ENCODE data around the gene PRF1.
"Not testable (repeated sequence)": the region's sequence is repeated elsewhere in the genome, so short reads cannot be mapped to it uniquely, and the experiment has no call there.

PRF1 gene

DNA sequence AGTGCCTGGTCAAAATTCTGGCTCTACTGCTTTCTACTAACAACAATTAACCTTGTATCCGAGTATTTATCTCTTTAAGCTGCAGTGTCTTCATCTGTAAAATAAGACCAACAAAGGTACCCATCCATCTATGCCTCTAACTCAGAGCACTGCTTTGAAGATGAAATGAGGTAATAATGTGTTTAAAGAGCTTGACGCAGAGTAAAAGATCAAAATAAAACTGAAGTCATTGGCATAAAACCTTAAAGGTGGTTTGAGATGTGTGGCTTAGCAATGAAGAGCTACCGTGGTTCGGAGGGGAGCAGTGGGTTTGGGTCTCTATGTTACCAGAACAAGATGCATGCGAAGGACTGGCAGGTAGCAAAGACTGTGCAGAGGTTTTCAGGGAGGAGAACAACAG, 16.1 kb upstream of the PRF1 start:
- DNase-seq (ENCODE audit: extremely low spot score, insufficient read length, low read depth) (no peak), FAIRE-seq (peak; percentile 12)

DNA sequence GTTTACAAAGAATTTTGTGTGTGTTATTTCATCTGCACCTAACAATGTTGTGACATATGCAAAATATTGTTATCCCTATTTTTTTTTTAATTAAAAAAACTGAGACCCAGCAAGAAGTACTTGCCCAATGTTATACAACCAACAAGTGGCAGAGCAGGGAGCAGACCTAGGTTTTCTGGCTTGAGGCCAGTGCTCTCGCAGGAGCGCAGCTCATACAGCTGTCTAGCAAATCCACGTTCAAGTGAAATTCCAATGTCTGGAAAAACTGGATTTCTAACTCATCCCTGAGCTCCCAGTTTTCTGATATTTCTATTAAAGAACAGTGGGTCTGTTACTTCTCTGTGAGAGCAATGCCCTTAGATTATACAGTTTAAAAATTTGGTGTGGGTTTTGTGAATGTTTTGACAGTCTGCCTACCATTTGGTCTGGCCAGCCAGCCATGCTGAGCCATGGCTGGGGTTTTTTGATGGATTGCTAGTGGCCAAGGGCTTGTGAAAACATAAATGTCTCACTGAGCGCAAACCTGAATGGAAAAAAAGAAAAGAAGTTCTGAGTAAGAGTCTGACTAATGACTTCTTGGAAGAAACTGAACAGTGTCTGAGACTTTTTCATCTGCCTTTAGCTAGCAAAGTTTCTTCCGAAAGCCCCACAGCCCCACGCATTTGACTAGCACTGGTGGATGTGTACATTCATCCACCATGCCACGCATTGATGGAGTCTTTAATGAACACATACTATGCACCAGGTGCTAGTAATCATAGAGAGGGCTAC, 15.4 kb upstream of the PRF1 start:
- DNase-seq (ENCODE audit: extremely low spot score, insufficient read length, low read depth) (no peak), FAIRE-seq (no peak)

DNA sequence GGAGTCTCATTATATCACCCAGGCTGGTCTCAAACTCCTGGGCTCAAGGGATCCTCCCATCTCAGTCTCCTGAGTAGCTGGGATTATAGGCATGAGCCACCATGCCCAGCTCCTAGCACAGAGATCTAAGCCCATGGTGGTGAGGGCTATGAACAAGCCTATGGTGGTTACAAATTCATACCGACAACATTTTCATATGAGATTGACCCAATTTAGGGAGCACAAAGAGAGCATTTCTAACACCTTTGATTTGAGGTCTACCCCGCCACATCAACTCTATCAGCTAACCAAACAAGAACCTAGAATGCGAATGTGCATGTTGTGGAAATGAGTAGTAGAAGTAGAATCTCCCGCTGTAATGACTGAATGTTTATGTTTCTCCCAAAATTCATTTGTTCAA, 14.2 kb upstream of the PRF1 start:
- no peak for FAIRE-seq
- DNase-seq (ENCODE audit: extremely low spot score, insufficient read length, low read depth): no peak

DNA sequence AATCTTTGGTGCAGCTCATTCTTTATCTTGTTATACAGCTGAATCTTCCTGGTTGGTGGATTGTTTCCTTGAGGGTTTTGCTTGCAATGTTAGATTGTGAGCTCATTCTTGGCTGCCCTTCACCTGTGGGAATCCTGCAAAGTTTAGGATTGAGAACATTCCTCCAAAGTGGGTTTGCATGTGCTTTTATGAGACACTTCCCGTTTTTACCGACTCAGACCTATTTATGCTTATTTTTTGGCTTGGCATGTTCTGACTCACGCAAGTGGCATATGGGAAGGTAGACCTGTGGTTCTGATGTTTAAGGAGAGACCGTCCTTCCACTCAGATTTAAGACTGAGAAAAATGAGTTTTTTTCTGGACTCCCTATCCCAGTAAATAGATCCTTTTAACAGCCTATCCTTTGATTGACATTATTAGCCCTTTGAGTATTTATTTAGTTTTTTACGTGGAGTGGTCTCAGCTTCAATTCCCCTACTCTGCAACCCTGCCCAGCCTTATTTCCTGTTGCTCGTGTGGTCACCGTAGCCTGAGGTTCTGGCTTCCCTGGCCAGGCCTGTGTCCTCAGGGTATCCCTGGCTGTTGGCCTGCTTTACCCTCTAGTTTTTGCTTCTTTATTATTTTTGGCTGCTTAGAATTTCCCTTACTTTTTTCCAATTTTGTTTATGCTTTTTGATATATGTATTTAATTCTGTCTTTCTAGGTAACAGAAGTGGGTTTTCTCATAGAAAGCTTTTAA, 13.4 kb upstream of the PRF1 start:
- no peak for FAIRE-seq

DNA sequence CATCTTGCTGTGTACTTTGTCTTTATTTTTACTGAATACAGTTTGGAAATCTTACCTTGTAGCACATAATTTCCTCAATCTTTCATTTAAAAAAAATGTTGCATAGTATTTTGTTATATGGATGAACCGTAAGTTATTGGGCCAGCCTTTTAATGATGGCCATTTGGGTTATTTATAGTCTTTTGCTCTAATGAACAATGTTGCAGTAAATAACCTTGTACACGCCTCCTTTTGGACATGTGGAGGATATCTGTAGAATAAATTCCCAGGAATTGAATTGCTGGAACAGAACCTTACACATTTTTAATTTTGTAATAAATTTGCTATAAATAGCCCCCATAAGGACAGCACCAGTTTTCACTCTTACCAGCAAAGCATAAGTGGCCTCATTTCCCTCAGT, 12.7 kb upstream of the PRF1 start:
- FAIRE-seq: no peak
- no peak for DNase-seq (ENCODE audit: extremely low spot score, insufficient read length, low read depth)

More for the DNA sequence above, 13.4 kb upstream of the PRF1 start:
- DNase-seq (ENCODE audit: extremely low spot score, insufficient read length, low read depth): no peak

DNA sequence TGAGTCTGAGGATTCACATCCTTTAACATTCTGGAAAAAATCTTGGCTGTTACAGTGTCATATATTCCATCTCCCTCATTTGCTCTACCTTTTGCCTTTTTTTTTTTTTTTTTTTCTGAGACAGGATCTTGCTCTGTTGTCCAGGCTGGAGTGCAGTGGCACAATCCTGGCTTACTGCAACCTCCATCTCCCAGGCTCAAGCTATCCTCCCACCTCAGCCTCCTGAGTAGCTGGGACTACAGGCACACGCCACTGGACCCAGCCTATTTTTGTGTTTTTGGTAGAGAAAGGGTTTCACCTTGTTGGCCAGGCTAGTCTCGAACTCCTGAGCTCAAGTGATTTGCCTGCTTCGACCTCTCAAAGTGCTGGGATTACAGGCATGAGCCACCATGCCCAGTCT, 11.8 kb upstream of the PRF1 start:
- DNase-seq (ENCODE audit: extremely low spot score, insufficient read length, low read depth); FAIRE-seq: not testable (repeated sequence)

DNA sequence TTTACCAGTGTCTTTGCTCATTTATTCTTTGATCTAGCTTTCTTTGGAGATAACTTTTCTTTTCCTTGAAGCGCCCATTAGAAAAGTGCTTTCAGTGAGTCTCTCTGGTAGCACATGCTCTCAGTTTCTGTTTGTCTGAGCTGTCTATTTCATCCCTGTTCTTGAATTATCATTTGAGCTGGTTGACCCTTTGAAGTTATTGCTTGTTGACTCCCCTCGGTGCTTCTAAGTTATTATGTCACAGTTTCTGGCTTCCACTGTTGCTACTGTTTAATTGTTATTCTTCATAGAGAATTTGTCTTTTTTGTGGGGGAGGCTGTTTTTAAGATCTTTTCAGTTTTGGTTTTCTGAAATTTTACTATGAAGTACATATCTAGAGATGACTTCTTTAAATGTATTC, 11.4 kb upstream of the PRF1 start:
- no peak for FAIRE-seq
- no peak for DNase-seq (ENCODE audit: extremely low spot score, insufficient read length, low read depth)

DNA sequence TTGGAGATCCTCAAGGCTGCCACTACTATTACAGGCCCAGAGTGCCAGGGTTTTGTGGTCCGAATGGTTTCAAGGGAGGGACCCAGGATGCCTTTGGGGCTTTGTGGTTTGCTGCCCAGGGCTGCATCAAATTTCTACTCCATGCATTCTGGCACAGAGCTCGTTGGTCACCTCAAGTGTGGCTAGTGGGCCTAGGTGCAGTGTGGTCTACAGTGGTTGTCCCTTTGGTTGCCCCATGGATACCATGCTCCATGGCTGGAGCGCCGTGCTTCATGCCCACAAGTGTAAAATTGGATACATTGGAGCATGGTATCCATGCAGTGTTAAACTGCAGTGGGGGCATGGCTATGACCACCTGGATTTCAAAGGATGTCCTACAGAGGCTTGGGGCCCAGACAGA, 5.4 kb upstream of the PRF1 start:
- FAIRE-seq: no peak

DNA sequence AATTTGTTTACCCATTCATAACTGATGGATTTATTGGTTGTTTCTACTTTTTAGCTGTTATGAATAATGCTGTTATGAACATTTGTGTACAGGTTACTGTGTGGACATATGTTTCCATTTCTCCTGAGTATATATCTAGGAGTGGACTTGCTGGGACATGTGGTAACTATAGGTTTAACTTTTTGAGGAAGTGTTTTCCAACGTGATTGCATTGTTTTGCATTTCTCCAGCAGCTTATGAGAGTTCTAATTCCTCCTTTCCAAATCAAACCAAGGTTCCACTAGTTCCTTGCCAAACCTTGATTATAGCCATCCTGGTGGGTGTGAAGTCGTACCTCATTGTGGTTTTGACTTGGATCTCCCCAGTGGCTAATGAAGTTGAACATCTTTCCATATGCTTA, 2.6 kb upstream of the PRF1 start:
- no peak for DNase-seq (ENCODE audit: extremely low spot score, insufficient read length, low read depth)
- FAIRE-seq: no peak

More for the DNA sequence above, 5.4 kb upstream of the PRF1 start:
- DNase-seq (ENCODE audit: extremely low spot score, insufficient read length, low read depth): no peak

DNA sequence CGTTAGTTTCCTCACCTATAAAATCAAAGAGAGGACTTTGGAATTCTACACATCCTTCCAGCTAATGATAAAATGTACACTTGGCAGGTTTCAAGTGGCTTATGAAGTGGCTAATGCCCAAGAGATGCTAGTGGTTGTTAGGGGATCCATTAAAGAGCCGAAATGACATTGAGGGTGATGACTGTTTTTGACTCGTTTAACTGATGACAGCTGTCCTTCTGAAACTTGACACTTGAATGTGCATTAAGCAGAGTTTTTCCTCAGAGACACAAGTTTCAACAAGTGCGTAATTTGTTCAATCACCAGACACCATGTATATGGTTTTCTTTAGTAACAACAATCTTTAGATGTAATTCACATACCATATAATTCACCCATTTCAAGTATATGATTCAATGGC, 1.6 kb upstream of the PRF1 start:
- no peak for FAIRE-seq

DNA sequence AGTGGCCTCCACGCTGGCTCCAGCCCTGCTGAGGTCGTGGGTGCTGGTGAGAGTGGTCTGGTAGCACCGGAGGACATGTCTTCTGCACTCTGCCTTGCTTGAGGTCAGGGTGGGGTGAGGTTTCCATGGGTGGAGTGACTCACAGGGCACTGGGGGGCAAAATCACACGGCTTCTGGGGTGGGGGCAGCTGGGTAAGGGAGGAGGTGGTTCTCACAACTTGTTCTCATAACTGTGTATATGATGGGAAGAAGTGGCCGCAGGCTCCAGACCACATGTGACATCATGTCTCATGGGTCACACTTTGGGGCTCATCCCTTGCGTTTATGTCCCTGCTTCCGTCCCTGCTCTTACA, 884 bp upstream of the PRF1 start:
- DNase-seq (ENCODE audit: extremely low spot score, insufficient read length, low read depth) (no peak), FAIRE-seq (no peak)

More for the DNA sequence above, 1.6 kb upstream of the PRF1 start:
- no peak for DNase-seq (ENCODE audit: extremely low spot score, insufficient read length, low read depth)

DNA sequence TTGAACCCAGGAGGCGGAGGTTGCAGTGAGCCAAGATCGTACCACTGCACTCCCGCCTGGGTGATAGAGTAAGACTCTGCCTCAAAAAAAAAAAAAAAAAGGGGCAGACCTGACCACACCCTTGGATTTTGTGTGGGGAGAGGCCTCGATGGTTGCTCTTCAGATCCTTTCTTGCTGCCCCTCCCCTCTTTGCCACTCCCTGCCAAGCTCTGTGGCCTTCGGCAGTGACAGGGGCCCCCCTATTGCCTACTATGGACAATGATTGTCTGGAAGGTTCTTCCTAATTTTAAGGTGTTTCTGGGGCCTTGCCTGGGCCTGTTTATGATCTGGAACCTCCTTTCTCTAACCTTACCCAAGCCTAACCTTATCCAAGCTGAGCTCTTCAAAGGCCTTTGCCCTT, 795 bp downstream of the PRF1 start:
- FAIRE-seq (no peak), DNase-seq (ENCODE audit: extremely low spot score, insufficient read length, low read depth) (no peak)

DNA sequence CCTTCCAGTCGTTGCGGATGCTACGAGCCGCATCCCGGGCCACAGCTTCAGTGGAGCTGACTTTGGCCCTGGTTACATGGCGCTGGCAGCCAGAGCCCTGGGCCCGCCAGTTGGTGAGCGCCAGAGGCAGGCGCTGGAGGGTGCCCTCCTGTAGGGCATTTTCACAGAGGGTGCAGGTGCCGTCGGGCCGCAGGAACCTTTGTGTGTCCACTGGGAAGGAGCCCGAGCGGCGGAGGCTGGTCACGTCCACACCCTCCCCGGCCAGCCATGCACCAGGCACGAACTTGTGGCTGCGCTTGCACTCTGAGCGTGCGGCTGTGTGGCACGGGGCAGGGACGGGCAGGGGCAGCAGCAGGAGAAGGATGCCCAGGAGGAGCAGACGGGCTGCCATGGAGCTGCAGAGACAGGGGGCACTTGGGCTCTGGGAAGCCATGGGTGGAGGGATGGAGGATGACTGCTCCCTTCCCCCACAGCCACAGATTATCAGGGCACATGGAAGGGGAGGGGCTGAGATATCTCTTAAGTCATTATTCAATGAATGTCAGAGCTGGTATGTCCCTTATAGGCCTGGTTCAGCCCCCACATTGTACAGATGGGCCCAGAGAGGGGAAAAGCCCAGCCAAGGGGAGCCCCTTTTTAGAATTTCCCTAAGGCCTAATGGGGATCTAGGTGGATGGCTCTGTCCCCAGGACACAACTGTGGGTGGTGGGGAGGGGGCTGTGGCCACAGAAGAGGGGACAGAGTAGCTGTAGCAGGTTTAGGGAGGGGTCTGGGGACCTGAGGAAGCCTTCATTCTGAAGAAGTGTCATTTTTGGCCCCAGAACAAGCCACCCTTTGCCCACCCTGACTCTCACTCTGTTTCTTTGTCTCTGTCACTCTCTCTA, 1.8 kb downstream of the PRF1 start:
- no peak for FAIRE-seq
- DNase-seq (ENCODE audit: extremely low spot score, insufficient read length, low read depth): no peak

DNA sequence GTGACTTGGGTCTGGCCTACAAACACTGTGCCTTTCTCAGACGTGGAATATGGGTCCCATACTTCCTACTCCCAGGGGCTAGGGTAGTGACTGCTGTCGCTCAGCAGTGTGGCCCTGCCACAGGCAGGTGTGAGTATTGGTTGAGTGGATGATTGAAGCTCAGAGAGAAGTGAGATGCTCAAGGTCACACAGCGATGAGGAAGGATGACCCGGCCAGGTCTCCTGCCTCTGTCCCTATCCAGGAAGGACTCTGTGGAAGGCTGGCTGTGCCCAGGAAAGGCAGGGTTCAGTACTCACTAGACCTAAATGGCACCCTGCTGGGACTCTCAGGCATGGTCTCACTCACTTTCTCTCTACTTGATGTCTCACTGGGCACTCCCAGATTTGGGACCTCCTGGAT, 2.8 kb downstream of the PRF1 start:
- no peak for DNase-seq (ENCODE audit: extremely low spot score, insufficient read length, low read depth)
- FAIRE-seq: no peak

DNA sequence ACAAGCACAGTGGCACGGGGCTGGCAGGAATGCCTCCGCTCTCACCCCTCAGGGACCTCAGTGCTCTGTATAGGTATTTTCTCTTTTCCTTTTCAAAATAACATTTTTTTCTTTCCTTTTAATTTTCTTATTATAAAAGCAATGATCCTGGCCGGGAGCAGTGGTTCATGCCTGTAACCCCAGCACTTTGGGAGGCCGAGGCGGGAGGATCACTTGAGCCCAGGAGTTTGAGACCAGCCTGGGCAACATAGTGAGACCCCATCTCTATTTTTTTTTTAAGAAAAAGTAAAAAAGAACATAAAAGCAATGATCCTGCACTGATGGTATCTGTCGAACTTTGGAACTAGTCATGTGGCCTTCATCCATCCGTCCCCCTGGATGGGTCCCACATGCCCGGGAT, 3.2 kb downstream of the PRF1 start:
- no peak for DNase-seq (ENCODE audit: extremely low spot score, insufficient read length, low read depth)
- FAIRE-seq: no peak

DNA sequence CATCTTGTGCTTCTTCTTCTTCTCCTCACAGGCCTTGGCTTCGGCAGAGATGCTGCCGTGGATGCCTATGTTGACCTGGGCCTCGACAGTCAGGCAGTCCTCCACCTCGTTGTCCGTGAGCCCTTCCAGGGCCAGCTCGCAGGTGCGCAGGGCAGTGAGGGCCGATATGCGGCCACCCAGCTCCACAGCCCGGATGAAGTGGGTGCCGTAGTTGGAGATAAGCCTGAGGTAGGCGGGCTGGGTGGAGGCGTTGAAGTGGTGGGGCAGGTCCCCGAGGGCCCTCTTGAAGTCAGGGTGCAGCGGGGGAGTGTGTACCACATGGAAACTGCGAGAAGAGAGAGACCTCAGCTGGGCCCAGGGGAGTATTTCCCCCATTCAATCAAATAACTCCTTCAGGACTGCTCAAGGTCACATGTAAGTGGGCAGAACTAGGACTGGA, 3.7 kb downstream of the PRF1 start:
- no peak for FAIRE-seq

DNA sequence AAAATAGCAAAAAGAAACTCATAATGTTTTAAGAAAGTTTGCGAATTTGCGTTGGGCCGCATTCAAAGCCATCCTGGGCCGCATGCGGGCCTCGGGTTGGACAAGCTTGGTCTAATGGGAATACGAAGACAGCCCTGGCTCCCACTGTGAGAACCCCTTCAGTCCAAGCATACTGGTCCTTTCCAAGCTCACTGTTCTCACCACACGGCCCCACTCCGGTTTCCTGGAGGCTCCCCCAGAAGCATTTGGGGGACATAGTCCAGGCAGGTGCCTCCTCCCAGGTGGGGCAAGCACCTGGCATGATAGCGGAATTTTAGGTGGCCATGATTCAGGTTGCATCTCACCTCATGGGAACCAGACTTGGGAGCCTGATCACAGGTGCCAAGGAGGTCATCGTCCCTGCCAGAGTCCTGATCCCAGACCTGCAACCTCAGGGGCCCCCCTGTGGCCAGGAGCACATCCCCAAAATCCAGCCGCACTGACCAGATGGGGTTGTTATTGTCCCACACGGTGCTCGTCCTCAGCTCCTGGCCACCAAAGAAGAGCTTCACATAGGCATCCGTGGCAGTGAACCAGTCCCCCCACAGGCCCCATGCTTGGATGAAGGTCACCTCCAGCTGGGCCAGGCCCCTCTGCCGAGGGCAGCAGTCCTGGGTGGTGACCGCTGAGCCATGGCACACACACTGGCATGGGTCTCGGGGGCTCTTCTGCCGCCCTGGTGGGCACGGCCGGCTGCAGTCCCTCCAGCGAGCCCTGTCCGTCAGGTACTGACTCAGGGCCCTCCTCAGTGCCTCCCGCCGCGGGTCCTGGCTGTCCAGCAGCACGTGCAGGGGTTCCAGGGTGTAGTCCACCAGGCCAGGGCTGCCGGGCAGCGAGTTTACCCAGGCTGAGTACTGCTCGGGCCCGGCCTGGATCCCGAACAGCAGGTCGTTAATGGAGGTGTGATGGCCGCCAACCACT, 4.4 kb downstream of the PRF1 start:
- DNase-seq (ENCODE audit: extremely low spot score, insufficient read length, low read depth) (no peak), FAIRE-seq (no peak)

More for the DNA sequence above, 3.7 kb downstream of the PRF1 start:
- no peak for DNase-seq (ENCODE audit: extremely low spot score, insufficient read length, low read depth)

DNA sequence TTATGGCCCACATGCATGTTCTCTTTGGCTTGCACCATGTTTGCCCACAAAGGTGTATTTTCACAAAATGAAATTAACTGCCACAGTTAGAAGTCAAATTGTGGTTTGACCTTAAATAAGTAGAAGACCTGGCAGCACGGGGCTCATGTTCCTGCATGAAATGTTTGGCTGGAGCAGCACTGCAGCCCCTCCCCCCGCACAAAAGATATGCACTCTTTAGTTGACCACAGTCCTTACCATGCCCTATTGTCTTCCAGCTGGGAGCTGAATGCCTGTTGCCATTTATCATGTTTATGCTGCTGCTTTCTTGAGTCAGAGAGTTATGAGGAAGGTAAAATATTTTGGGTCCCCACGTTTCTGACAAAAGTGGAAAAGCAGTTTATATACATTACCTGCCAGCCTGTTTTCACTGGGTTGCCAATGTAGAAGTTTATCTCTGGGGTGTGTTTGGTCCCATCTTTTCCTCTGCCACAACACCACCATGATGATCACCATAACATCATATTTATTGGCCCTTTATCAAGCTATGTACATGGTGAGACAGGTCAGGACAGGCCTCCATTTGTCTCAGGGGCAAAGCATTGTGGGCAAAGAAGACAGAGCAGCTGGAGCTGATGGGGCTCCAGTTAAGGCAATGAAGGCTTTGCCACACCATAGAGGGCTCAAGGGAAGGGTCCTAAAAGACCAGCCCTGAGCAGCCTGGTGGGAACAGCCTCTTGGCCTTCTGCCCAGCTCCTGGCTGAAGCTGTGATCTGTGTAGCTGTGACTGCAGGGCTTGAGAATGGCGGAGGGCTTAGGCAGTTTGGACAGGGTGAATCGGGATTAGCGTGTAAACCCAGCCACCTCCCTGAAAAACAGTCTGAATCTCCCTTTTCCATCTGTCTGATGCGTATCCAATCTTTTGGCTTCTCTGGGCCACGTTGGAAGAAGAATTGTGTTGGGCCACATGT, 5.4 kb downstream of the PRF1 start:
- FAIRE-seq (no peak), DNase-seq (ENCODE audit: extremely low spot score, insufficient read length, low read depth) (no peak)
